ENCODE data around the gene SOBP.
"Not testable (repeated sequence)": the region's sequence is repeated elsewhere in the genome, so short reads cannot be mapped to it uniquely, and the experiment has no call there.

The SOBP gene

GRCh38 chr6:107488174-107488874 is 1.6 kb upstream of the SOBP start:
- no peak for DNase-seq (ENCODE audit: low read depth in 1 of 2, low spot score in 1 of 2)

- no peak for DNase-seq (ENCODE audit: low read depth in 1 of 2, low spot score in 1 of 2)
Observed at GRCh38 chr6:107488875-107489635, 862 bp upstream of the SOBP start.

GRCh38 chr6:107490566-107491137 is 735 bp downstream of the SOBP start:
- no peak for DNase-seq (ENCODE audit: low read depth in 1 of 2, low spot score in 1 of 2)

- no peak for DNase-seq (ENCODE audit: low read depth in 1 of 2, low spot score in 1 of 2)
Observed at GRCh38 chr6:107491138-107491609, 1.3 kb downstream of the SOBP start.

- no peak for DNase-seq (ENCODE audit: low read depth in 1 of 2, low spot score in 1 of 2)
Observed at GRCh38 chr6:107491760-107492660, 2.1 kb downstream of the SOBP start.

- no peak for DNase-seq (ENCODE audit: low read depth in 1 of 2, low spot score in 1 of 2)
Observed at GRCh38 chr6:107493158-107494057, 3.5 kb downstream of the SOBP start.

GRCh38 chr6:107495196-107495643 is 5.3 kb downstream of the SOBP start:
- DNase-seq (ENCODE audit: low read depth in 1 of 2, low spot score in 1 of 2) = no peak

GRCh38 chr6:107495971-107496370 is 6.1 kb downstream of the SOBP start:
- no peak for DNase-seq (ENCODE audit: low read depth in 1 of 2, low spot score in 1 of 2)

- no peak for DNase-seq (ENCODE audit: low read depth in 1 of 2, low spot score in 1 of 2)
Observed at GRCh38 chr6:107496892-107497684, 7.2 kb downstream of the SOBP start.

- no peak for DNase-seq (ENCODE audit: low read depth in 1 of 2, low spot score in 1 of 2)
Observed at GRCh38 chr6:107504270-107505026, 14.5 kb downstream of the SOBP start.

- DNase-seq (ENCODE audit: low read depth in 1 of 2, low spot score in 1 of 2) = no peak
Observed at GRCh38 chr6:107506145-107506544, 16.2 kb downstream of the SOBP start.

- no peak for DNase-seq (ENCODE audit: low read depth in 1 of 2, low spot score in 1 of 2)
Observed at GRCh38 chr6:107509506-107509905, 19.6 kb downstream of the SOBP start.

- DNase-seq (ENCODE audit: low read depth in 1 of 2, low spot score in 1 of 2) = no peak
Observed at GRCh38 chr6:107510108-107510507, 20.2 kb downstream of the SOBP start.

GRCh38 chr6:107511511-107511993 is 21.6 kb downstream of the SOBP start:
- DNase-seq (ENCODE audit: low read depth in 1 of 2, low spot score in 1 of 2) = no peak

GRCh38 chr6:107513214-107513613 is 23.3 kb downstream of the SOBP start:
- DNase-seq (ENCODE audit: low read depth in 1 of 2, low spot score in 1 of 2) = no peak

GRCh38 chr6:107515955-107516354 is 26.0 kb downstream of the SOBP start:
- DNase-seq (ENCODE audit: low read depth in 1 of 2, low spot score in 1 of 2) = no peak

GRCh38 chr6:107517274-107517673 is 27.4 kb downstream of the SOBP start:
- DNase-seq (ENCODE audit: low read depth in 1 of 2, low spot score in 1 of 2) = no peak

- not testable (repeated sequence) for DNase-seq (ENCODE audit: low read depth in 1 of 2, low spot score in 1 of 2)
Observed at GRCh38 chr6:107519224-107519623, 29.3 kb downstream of the SOBP start.
